DND-41 (cell line): ENCODE results near the gene MMEL1.

Experiments
- EZH2 ChIP-seq: IDR thresholded peaks from 3 replicates; pipeline ENCODE4 v1.6.1; 2012; ENCODE audit warnings: borderline replicate concordance, low read depth, mild to moderate bottlenecking, moderate library complexity, low read length, inconsistent platforms; ENCODE audit not compliant: severe bottlenecking
- TF ChIP-seq, protein P1 (sequence below): IDR thresholded peaks from 2 replicates; pipeline ENCODE4 v1.5.1; 2012; ENCODE audit warnings: borderline replicate concordance, low read length, moderate library complexity, mild to moderate bottlenecking; ENCODE audit not compliant: poor library complexity, severe bottlenecking; ENCODE audit errors: extremely low read depth

DNA sequence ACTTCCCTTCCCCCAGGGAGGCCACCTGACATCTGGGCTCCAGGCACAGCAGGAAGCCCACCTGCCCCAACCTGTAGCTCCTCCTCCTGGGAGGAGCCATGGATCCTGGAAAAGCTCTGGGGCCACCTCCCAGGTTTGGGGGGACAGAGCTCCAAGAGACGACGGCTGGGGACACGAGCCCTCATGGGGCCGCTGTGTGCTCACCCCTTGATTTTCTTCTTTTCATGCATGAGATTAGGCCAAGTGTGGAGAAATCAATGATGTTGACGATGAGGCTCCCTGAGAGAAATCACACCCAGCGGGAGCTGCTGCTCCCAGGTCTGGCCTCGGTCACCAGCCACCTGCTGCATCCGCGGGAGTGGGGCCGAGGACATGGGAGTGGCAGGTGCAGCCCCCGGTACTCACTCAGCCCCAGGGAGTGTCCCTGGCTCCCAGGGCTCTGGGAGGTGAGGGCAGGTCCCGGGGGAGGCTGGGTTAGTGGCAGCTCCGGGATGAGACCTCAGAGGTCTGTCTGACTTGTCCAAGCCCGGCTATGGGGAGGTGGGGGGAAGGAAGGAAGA is 67.9 kb downstream of the MMEL1 start:
- TF ChIP-seq, protein P1, sequence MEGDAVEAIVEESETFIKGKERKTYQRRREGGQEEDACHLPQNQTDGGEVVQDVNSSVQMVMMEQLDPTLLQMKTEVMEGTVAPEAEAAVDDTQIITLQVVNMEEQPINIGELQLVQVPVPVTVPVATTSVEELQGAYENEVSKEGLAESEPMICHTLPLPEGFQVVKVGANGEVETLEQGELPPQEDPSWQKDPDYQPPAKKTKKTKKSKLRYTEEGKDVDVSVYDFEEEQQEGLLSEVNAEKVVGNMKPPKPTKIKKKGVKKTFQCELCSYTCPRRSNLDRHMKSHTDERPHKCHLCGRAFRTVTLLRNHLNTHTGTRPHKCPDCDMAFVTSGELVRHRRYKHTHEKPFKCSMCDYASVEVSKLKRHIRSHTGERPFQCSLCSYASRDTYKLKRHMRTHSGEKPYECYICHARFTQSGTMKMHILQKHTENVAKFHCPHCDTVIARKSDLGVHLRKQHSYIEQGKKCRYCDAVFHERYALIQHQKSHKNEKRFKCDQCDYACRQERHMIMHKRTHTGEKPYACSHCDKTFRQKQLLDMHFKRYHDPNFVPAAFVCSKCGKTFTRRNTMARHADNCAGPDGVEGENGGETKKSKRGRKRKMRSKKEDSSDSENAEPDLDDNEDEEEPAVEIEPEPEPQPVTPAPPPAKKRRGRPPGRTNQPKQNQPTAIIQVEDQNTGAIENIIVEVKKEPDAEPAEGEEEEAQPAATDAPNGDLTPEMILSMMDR, result no peak
- TF ChIP-seq EZH2, result no peak
